ENCODE data around the gene PNN. TPM values are rescaled to one million over a fixed set of nuclear protein-coding genes. Genes with fewer than 3 reads are reported as not detected.

The PNN gene
- polyA plus RNA-seq, 1 experiment, result 5.8 TPM

DNA sequence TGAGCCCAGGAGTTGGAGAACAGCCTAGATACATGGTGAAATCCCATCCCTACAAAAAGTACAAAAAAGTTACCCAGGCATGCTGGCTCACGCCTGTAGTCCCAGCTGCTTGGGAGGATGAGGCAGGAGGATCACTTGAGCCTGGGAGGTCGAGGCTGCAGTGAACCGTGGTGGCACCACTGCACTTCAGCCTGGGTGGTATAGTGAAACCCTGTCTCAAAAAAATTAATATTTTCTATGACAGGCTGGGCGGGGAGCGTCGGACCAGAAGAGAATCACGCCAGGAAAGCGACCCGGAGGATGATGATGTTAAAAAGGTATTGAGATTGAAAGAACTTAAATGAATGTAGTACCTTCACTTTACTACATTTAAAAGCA, 2.1 kb downstream of the PNN start:
- ChIA-PET POLR2A (no interaction called here), CTCF (no interaction called here)
- no peak overlapping the region for H3K4me3 ChIP-seq (ENCODE audit: low read depth, low read length)
- no peaks in the 10 kb centered on the region for H3K27me3 ChIP-seq (ENCODE audit: control insufficient read depth, insufficient read depth, low read length)
- peaks cover 19% of the 10 kb centered on the region for H3K36me3 ChIP-seq (ENCODE audit: control insufficient read depth, insufficient read depth, low read length)
- DNase-seq (ENCODE audit: low read depth), result no peak
- TF ChIP-seq CTCF (IDR thresholded peaks at IDR 0.05; ENCODE audit: insufficient read depth, low read depth, low read length), result no peak

DNA sequence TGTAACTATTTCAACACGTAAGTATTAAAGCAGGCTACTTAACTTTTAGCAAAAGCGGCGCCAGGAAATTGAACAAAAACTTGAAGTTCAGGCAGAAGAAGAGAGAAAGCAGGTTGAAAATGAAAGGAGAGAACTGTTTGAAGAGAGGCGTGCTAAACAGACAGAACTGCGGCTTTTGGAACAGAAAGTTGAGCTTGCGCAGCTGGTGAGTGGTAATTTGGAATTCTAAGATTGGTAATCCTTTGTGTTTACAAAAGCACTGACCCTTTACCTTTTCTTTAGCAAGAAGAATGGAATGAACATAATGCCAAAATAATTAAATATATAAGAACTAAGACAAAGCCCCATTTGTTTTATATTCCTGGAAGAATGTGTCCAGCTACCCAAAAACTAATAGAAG, 4.0 kb downstream of the PNN start:
- Histone ChIP-seq H3K4me3 (ENCODE audit: low read depth, low read length) (no peak overlapping the region), H3K27me3 (ENCODE audit: control insufficient read depth, insufficient read depth, low read length) (no peaks in the 10 kb centered on the region), H3K36me3 (ENCODE audit: control insufficient read depth, insufficient read depth, low read length) (peaks cover 22% of the 10 kb centered on the region)
- DNase-seq (ENCODE audit: low read depth), result no peak
- TF ChIP-seq CTCF (IDR thresholded peaks at IDR 0.05; ENCODE audit: insufficient read depth, low read depth, low read length), result no peak
- ChIA-PET CTCF (interaction anchor here (0.7 kb wide), 1 partner anchor 88 kb away, joined by 3 read pairs; no protein-coding TSS in a partner anchor), POLR2A (interaction anchor here (0.7 kb wide), 1 partner anchor 19 kb away, joined by 19 read pairs; no protein-coding TSS in a partner anchor)

- no peaks in the 10 kb centered on the region for H3K27me3 ChIP-seq (ENCODE audit: control insufficient read depth, insufficient read depth, low read length)
- DNase-seq (ENCODE audit: low read depth), result no peak
- peaks cover 27% of the 10 kb centered on the region for H3K36me3 ChIP-seq (ENCODE audit: control insufficient read depth, insufficient read depth, low read length)
- TF ChIP-seq CTCF (IDR thresholded peaks at IDR 0.05; ENCODE audit: insufficient read depth, low read depth, low read length), result no peak
- ChIA-PET CTCF (interaction anchor here (0.6 to 1.2 kb wide), 3 partner anchors 10 to 1150 kb away, joined by 3 to 4 read pairs (median 3); no protein-coding TSS in a partner anchor), POLR2A (interaction anchor here (0.6 kb wide), 1 partner anchor 115 kb away, joined by 7 read pairs; no protein-coding TSS in a partner anchor)
- no peak overlapping the region for H3K4me3 ChIP-seq (ENCODE audit: low read depth, low read length)
Observed at GRCh38 chr14:39180553-39180952, 5.5 kb downstream of the PNN start.

DNA sequence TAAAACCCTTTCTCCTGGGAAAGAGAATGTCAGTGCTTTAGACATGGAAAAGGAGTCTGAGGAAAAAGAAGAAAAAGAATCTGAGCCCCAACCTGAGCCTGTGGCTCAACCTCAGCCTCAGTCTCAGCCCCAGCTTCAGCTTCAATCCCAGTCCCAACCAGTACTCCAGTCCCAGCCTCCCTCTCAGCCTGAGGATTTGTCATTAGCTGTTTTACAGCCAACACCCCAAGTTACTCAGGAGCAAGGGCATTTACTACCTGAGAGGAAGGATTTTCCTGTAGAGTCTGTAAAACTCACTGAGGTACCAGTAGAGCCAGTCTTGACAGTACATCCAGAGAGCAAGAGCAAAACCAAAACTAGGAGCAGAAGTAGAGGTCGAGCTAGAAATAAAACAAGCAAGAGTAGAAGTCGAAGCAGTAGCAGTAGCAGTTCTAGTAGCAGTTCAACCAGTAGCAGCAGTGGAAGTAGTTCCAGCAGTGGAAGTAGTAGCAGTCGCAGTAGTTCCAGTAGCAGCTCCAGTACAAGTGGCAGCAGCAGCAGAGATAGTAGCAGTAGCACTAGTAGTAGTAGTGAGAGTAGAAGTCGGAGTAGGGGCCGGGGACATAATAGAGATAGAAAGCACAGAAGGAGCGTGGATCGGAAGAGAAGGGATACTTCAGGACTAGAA, 6.1 kb downstream of the PNN start:
- Histone ChIP-seq H3K36me3 (ENCODE audit: control insufficient read depth, insufficient read depth, low read length) (peaks cover 27% of the 10 kb centered on the region), H3K4me3 (ENCODE audit: low read depth, low read length) (no peak overlapping the region), H3K27me3 (ENCODE audit: control insufficient read depth, insufficient read depth, low read length) (no peaks in the 10 kb centered on the region)
- TF ChIP-seq CTCF (IDR thresholded peaks at IDR 0.05; ENCODE audit: insufficient read depth, low read depth, low read length), result no peak
- POLR2A ChIA-PET, result interaction anchor here (0.6 kb wide), 1 partner anchor 116 kb away, joined by 7 read pairs; no protein-coding TSS in a partner anchor
- DNase-seq (ENCODE audit: low read depth), result no peak
- CTCF ChIA-PET, result interaction anchor here (0.6 to 1.2 kb wide), 3 partner anchors 9 to 1151 kb away, joined by 3 to 4 read pairs (median 3); no protein-coding TSS in a partner anchor

GRCh38 chr14:39181693-39182047, 6.6 kb downstream of the PNN start:
- no peak for TF ChIP-seq CTCF (IDR thresholded peaks at IDR 0.05; ENCODE audit: insufficient read depth, low read depth, low read length)
- Histone ChIP-seq H3K36me3 (ENCODE audit: control insufficient read depth, insufficient read depth, low read length) (peaks cover 27% of the 10 kb centered on the region), H3K4me3 (ENCODE audit: low read depth, low read length) (no peak overlapping the region), H3K27me3 (ENCODE audit: control insufficient read depth, insufficient read depth, low read length) (no peaks in the 10 kb centered on the region)
- ChIA-PET CTCF (interaction anchor here (1.2 kb wide), 1 partner anchor 8 kb away, joined by 4 read pairs; no protein-coding TSS in a partner anchor), POLR2A (no interaction called here)
- DNase-seq (ENCODE audit: low read depth), result no peak

Data from BJ (cell line).